GM21515 (cell line): ENCODE results near the gene ENTR1.

ENCODE experiments used
- ATAC-seq: cut with Tn5 transposase; IDR thresholded peaks from one replicate; pipeline ENCODE4 v1.9.1; 2021; ENCODE audit not compliant: unreplicated experiment

The ENTR1 gene

DNA sequence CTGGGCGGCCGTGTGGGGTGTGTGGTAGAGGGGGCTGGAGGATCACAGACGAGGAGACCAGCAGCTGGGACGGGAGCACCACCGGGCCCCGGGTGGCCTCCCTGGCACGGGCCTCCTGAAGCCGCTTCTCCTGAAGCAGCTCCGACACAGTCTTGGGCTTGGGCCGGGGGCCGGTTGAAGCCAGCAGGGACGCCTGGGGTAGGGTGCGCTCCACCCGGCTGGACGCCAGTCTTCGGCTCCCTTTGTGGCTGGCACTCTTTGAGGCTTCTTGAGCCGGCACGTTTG is 31.5 kb downstream of the ENTR1 start:
- ATAC-seq: no peak

DNA sequence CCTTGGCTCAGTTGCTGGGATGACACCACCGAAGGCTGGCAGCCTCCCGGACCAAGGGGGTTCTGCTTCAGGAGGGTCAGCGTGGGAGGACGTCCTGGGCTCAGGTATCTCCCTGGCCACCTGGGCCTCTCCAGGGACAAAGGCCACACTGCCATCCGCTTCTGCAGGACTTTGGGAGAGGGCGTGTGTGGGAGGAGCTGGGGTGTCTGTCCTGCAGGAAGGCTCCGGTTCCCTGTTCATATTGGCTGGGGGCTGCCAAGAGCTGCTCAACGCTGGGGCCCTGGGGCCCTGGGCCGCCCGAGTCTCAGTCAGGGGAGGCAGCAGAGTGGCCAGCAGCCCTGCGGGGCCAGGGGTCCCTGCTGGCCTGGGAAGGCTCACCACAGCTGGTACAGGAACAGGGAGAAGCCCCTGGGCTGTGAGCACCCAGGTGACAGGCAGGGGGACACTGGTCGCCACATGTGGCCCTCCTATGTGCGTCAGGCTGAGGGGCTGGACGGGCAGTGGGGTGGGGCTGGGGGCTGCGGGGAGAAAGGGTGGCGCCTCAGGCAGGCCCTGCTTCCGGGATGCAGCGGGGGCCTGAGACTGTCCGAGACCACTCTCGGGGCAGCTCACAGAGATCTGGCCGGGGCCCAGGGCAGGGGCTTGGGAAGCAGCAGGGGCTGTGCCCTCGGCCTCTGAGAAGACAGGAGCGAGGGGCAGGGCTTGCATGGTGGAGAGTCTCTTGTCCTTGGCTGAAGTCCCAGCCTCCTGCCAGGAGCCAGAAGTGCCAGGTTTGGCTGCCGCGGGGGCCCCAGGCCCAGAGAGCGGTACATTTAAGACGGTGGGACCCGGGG is 32.0 kb downstream of the ENTR1 start:
- ATAC-seq: no peak

DNA sequence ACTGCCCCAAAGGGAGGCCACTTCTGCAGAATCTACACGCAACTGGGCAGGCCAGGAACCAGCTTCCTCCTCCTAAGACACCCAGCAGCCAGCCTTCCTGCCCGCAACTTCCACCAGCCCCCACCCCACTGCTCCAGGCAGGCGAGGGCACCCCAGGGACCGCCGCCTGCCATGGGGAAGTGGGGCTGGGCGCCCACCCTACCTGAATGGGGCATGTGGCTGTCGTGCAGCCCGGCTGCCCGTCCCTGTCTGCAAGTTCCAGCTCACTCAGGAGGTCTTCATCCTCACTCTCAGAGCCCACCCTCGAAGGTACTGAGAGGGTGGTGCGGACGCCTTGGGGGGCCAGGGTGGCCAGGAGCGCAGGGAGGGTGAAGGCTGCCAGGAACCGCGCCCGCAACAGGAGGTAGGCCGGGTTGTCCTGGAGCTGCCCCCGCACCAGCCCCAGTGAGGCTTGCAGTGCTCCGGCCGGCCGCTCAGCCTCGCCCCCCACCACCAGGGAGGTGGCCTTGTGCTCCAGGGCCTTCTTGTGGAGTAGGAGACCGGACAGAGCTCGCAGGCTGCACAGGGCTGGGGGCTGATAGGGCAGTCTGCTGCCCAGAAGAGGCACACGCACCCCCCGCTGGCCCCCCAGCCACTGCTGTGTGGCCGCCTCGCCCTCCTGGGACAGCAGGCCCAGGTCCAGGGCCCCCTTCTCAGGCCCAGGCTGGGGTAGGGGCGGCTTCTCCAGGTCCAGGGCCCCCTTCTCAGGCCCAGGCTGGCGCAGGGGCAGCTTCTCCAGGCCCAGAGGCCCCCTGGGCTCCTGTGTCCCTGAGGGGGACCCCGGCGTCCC is 32.9 kb downstream of the ENTR1 start:
- ATAC-seq: no peak

DNA sequence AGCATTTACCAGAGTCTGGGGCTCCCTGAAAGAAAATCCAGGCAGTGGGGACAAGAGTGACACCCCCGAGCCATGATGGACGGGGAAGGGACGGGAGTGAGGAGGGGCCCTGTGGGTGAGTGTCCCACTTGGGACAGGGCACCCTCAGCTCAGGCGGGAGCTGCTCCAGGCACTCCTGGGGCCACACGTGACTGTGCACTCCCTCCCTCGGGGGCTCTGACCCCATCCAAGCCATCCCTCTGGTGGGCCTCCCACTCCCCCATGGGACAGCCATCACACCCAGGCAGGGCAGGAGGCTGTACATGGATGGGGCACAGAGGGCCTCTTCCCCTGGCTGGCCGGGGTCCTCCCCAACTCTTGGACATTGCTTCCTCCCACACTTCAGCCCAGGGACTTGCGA is 34.0 kb downstream of the ENTR1 start:
- no peak for ATAC-seq

DNA sequence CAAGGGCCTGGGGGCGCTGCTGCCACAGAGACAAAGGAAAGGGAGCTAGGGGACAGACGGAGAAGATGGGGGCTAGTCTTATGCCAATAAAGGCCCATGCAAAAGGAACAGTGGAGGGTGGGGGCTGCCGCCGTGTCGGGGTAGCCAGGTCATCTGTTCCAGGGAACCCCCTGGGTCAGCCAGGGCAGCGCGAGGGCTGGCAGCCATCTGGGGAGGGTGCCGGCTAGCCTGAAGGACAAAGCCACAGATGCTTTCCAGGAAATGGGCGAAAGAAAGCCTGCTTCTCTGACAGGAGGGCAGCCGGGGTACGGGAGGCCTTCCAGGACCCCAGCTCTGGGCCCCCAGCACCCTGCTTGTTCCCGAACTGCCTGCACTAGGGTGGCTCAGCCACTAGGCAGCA is 35.3 kb downstream of the ENTR1 start:
- ATAC-seq: no peak

DNA sequence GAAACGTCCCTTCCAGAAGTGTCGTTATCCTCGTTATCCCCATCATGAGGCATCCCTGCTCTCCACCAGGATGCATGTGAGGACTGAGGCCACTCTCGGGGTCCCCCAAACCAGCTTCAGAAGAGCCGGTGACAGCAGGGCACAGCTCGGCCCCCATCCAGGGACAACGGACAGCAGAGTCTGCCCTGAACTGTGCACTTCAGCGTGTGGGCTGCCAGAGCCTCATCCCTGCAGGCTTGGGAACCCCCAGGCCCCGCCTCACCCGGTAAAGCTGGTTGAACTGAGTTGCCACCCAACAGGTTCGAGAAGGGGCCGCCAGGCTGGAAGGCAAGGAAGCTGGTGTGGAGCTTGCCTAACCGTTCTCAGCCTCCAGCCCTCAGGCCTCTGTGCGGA is 36.2 kb downstream of the ENTR1 start:
- ATAC-seq: no peak

DNA sequence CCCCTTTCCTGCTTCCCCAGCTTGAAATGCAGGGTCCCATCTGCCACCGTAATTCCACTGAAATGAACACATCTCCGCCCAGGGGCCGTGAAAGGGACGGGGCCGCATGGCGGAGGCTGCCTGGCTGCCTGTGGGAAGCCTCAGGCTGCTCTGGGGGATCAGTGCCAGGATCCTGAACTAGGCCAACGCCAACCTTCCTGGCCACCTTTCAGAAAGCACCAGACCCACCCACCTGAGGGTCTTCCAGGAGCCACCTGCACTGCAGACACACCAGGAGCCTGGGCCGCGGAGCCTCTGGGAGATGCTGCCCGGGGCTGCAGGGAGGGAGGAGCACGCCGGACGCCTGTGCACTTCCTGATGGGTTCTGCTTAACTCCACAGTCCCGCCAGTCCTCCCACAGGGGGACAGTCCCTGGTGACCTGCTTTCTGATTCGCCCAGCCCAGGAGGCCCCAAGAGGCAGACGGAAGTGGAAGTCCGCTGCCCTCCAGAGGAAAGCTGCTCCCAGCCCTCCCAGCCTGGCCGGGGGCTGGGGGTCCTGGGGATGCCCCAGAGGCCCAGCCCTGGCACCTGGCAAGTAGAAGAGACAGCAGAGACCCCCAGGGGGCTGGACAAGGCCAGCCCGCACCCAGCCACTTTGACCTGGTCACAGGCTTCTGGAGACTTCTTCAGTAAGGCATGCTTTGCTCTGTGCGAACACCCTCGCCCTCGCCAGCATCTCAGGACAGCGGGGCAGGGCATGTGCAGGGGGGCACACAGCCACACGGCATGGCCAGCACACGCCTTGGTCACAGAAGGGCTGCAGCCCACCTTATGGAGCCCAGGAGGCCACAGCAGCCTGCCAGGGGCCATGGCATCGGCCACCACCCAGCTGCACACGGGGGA is 36.9 kb downstream of the ENTR1 start, which contains the start of gene CARD9:
CARD9 (minus strand) TSS at position 370 of the 883 bp plus-strand sequence. CDS start 1,591 bp downstream, outside the sequence.
- no peak for ATAC-seq

DNA sequence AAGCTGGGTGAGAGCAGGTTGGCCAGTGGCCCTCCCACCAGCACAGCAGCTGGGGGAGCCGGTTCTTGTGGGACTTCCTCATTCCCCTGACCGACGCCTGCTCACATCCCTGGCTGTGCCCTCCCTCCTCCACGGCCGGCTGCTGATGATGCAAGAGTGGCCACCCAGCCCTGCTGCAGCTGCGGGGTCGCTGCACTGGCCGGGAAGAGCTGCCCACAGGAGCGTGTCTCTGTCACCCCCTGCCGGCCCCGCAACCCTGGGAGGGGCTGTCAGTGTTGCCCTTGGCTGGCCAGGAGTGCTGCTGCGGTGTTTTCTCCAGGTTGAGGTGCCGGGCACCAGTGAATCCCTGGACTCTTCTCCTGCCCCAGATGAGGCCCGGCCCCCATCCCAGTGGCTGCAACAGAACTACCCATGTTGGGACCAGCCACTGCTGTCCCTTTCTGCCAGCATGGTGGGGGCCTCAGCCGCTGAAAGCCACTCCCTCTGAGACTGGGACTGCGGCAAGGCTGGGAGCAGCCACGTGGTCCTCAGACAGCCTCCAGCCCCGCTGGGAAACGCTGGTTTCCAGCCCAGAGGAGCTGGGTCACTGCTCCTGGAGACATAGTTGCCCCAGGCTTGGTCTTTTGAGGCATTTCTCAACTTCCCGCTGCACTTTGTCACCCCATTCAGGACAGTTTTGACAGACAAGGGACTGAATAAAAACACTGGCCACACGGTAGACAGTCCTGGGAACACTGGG is 37.7 kb downstream of the ENTR1 start:
- ATAC-seq: no peak

DNA sequence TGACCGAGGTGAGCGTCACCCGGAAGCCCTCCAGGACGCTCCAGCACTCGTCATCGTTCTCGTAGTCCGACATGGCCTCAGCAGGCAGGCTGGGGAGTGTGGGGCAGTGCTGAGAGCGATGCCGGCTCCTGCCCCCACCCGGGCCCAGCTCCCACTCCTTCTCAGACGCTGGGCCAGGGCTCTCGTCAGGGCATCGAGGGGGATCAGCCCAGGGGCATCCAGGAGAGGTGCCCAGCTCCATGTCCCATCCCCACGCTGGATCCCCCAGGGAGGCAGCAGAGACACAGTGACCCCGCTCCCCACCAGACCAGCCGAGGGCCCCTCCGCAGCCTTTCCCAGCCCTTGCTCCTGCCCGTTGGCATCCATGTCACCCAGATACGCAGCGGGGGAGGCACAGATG is 38.4 kb downstream of the ENTR1 start:
- ATAC-seq: no peak

DNA sequence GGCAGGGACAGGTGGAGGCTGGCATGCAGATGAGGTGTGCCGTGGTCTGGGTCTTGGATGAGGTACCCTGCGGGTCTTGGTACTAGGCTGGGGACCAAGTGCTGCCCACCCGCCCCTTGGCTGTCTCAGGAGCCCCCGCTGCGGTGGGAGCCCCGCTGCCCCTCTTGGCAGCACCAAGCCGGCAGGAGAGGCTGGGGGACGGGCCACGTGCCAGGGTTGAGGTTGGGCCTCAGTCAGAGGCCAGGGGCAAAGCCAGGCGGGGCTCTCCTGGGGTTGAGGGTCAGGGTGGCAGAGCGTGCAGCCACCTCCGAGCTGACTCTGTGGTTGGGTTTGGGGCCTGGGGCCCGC is 38.9 kb downstream of the ENTR1 start:
- no peak for ATAC-seq

DNA sequence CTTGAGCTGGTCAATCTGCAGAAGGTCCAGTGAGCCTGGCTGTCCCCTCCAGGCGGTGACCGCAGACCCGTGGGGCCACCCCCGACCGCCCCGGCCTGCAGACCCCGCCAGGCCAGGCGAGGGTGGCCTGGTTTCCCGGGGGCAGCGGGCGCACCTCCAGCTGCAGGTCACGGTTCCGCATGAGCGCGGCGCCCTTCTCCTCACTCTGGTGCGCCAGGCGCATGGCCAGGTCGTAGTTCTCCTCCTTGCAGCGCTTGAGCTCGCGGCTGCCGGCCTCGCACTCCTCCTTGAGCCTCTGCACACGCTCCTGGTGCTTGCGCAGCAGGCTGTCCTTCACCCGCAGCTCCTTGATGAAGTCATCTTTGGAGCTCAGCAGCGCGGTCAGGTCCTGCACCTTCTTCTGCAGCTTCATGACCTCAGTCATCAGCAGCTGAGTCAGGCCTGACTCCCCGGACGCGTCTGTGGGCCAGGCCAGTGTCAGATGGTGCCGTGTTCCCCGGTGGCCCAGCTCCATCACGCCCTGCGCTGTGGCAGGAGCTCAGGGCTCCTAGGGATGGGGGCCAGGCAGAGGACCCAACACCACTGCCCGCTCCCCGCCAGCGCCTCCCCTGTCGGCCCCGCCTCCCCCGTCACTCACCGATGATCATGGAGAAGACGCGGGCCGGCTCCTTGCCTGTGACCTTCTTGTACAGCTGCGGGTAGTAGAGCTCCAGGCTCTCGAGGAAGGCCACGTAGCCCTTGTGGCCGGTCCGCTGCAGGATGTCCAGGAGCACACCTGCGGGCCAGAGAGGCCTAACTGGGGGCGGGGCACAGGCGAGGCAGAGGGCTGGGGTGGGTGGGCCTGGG is 39.5 kb downstream of the ENTR1 start:
- ATAC-seq: no peak

DNA sequence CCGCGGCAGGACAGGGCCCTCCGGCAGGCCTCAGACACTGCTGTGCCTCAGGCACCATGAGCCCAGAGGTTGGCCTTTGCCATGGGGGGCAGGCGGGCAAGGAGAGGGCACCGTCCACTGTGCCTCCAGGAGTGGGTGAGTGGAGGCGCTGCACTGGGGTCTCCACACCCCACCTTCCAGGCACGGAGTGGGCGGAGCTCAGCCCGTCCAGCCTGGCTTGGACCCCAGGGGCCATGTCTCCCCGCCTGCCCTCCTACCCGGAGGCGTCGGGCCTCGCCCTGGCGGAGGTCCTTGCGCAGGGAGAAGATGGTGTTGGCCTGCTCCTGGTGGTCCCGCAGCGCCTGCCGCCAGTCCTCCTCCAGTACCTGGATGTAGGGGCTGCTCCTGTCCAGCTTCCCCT is 40.4 kb downstream of the ENTR1 start:
- no peak for ATAC-seq

DNA sequence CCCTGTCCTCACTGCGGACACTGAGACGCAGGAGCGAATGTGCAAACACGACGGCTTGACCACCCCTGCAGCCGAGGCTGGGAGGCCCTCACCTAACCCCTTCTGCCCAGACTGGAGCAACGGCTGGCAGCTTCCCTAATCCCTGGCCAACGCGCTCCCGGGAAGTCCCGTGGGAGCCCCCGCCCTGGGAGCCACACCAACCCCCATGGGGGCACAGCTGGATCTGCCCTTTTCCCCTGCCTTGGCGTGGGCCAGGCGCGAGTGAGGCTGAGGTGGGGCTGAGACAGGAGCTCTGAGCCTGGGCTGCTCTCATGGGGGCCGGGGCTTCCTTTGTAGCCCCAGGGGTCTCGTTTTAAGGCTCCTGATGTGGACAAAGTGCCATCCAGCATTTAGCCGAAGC is 42.2 kb downstream of the ENTR1 start:
- ATAC-seq: no peak

DNA sequence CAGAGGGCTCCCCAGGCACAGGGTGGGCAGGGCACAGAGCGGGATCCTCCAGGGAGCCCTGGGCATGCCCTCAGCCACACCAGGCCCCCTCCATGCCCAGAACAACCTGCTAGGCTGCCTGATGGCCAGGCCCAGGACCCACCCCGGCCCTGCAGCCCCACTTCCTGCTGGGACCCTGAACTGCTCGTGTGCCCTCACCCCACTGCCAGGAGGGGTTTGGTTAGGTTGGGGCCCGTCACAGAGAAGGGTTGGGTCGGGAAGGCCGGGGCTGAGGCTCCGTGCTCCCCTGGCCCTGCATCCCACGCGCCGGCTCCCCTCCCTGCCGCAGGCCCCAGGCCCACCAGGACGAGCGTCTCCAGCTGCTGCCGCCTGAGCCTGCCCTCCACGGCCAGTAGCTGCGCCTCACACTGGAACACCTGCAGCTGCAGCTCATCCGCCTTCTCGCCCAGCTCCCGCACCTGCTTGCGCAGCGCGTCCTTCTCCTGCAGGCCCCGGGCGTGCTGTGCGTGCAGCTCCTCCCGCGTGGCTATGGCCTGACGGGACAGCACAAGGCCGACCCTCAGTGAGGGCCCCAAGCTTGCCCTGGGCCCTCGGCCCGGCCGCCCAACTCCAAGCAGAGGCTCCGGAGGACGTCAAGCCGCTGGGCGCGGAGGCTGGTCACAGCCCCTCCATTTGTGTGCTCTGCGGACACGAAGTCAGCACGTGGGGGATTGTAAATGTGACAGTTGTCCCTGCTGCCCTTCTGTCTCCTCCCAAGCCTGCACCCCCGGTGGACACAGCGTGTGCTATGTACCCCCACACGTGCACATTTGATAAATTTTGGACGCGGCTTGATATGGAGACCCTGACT is 42.9 kb downstream of the ENTR1 start:
- no peak for ATAC-seq

DNA sequence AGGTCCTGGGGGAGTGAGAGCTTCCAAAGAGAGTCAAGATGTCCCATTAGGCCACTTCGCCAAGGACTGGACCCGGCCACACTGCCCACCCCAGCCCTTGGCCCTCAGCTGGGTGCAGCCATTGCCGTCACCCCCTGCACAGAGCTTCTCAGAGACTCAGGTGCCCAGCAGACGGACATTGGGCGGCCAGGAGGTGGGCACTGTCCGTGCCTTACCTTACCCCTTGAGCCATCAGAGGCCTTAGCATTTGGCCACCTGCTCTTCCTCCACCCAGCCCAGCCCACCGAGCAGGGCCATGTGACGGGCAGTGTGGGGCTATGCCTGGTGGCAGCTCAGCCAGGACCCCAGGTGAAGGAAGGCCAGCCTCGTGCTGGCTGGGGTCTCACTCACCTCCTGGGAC is 43.6 kb downstream of the ENTR1 start:
- no peak for ATAC-seq

DNA sequence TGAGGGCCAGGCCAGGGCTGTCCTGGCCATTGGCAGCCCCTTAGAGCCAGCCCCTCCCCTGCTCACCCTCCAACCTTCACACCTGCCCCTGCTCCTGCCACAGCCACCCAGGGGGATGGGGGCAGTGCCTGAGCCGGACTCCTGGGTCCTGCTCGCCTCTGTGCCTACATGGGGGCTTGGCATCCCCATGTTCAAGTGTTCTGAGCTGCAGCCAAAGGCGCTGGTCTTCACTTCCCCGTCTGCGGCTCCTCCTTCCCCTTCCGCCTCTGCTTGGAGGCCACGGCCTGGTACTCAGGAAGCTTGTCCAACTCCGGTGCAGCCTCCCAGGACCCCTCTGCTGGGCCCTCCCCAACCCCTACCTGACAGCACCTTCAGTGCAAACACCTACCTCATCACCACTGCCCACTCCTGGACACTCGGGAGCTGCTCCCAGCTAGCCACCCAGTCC is 44.6 kb downstream of the ENTR1 start:
- no peak for ATAC-seq

DNA sequence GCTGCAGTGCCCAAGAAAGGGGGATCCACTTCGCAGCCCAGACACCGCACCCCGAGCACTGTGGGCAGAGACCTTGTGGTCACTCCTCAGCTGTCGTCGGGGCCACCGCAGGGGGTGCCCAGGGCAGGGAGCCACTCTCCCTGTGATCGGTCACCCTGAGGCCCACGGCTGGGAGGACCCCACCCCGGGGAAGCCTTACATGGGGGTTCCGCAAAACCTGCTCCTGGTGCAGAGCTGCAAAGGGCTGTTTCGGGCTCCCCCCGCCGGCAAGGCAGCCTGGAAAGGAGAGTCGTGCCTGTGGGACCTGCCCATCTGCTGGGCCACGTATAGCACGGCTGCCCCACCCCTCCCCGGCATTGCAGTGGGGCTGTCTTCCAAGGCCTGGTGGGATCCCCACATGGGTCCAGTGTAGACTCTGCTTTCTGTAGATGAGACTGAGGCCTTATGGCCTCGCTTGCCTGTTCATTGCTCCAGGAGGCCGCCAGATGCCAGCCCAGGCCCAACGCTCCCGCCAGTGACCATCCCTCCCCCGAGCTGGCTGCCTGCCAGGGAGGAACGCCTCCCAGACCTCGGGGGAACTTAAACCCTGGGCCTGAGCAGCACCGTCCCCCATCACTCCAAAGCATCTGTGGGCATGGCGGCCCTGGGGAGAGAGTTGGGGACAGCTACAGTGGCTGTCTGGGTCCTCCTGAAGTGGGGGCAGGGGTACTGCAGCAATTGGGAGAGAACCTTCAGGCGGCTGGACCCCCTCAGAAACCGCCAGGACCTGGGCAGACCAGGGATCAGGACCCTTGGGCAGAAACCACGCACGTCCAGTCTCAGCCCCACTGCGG is 45.3 kb downstream of the ENTR1 start:
- no peak for ATAC-seq
